Prostate gland (tissue), 2 donors: ENCODE results near the gene KDM4C. TPM values are rescaled to one million over a fixed set of nuclear protein-coding genes. Genes with fewer than 3 reads are reported as not detected.

Experiments used
- DNase-seq: peaks from one replicate; pipeline ENCODE4 v3.0.0-alpha.2; 2019; ENCODE audit warnings: low spot score
- H3K27ac ChIP-seq, 2 donors: fragments of 200-600 bp; sonication (generic); 2 replicates each; pipeline ENCODE4 v1.5.1; 2017 to 2019
- H3K27me3 ChIP-seq: fragments of 200-600 bp; sonication (generic); replicated peaks from 2 replicates; pipeline ENCODE4 v1.5.1; 2019; ENCODE audit not compliant: insufficient read depth
- H3K36me3 ChIP-seq, 2 donors: fragments of 200-600 bp; sonication (generic); 1 replicate in 1 of 2; 2 replicates in 1 of 2; pipeline versions ENCODE4 v1.5.1 to v1.8.1; 2017 to 2019
- H3K4me1 ChIP-seq: fragments of 200-600 bp; sonication (generic); replicated peaks from 2 replicates; pipeline ENCODE4 v1.5.1; 2019
- H3K4me3 ChIP-seq, 2 donors: fragments of 200-600 bp; sonication (generic); 2 replicates each; pipeline ENCODE4 v1.5.1; 2017 to 2019
- H3K9me3 ChIP-seq: fragments of 200-600 bp; sonication (generic); 2 replicates; pipeline ENCODE4 v1.5.1; 2017
- POLR2A ChIP-seq: fragments of 450-650 bp; IDR thresholded peaks from one replicate; pipeline ENCODE4 v1.6.1; 2016; ENCODE audit warnings: antibody characterized with exemption, mild to moderate bottlenecking
- POLR2AphosphoS5 ChIP-seq: sonication (generic); formaldehyde crosslinking; IDR thresholded peaks from one replicate; pipeline ENCODE4 v1.6.1; 2017; ENCODE audit warnings: antibody characterized with exemption
- WGBS: methylation state at CpG from one replicate; pipeline ENCODE4 v1.1.5; 2018; 5-methylcytosine and 5-hydroxymethylcytosine counted together
- intact Hi-C: fragments of 100-400 bp; cut with DNase I; formaldehyde crosslinking; loops from one replicate; pipeline ENCODE4 v1.14.2; 2022
- total RNA-seq, 2 donors: library from RNA; depleted of rRNA; stranded (reverse); fragments of >200 nt; gene quantifications; one replicate each; pipeline ENCODE4 v1.1.0, GENCODE V29; 2016
- TF ChIP-seq, protein P1 (sequence below), 4 experiments: fragments of 200-600 bp in 2 of 4; fragments of 450-650 bp in 2 of 4; sonication (generic) in 2 of 4; IDR thresholded peaks; 1 replicate in 3 of 4; 2 replicates in 1 of 4; pipeline ENCODE4 v1.5.1; 2016 to 2019; ENCODE audit warnings: antibody characterized with exemption in 4 of 4, mild to moderate bottlenecking in 2 of 4, moderate library complexity in 2 of 4

KDM4C gene
- total RNA-seq, 2 donors from 2014 or later: 18.1 to 27.7 TPM

DNA sequence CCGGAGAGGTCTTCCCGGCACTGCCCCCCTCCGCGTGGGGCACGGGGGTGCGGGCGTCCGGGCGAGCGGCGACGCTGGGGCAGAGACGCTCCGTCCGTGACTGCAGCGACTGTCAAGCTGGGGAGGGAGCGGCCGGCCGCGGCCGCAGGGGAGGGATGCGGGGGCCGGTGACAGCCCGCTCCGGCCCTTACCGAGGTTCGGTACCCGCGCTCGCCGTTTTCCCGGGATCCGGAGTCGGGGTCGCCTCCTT, 400 bp downstream of the KDM4C start:
- TF ChIP-seq POLR2A (no peak), POLR2AphosphoS5 (no peak)
- TF ChIP-seq, protein P1, sequence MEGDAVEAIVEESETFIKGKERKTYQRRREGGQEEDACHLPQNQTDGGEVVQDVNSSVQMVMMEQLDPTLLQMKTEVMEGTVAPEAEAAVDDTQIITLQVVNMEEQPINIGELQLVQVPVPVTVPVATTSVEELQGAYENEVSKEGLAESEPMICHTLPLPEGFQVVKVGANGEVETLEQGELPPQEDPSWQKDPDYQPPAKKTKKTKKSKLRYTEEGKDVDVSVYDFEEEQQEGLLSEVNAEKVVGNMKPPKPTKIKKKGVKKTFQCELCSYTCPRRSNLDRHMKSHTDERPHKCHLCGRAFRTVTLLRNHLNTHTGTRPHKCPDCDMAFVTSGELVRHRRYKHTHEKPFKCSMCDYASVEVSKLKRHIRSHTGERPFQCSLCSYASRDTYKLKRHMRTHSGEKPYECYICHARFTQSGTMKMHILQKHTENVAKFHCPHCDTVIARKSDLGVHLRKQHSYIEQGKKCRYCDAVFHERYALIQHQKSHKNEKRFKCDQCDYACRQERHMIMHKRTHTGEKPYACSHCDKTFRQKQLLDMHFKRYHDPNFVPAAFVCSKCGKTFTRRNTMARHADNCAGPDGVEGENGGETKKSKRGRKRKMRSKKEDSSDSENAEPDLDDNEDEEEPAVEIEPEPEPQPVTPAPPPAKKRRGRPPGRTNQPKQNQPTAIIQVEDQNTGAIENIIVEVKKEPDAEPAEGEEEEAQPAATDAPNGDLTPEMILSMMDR (IDR thresholded peaks at IDR 0.05): no peak
- Histone ChIP-seq H3K4me1 (no peaks in the 10 kb centered on the region), H3K36me3 (no peaks in the 10 kb centered on the region), H3K4me3 (peak overlapping the region; percentile 92 to 97), H3K27me3 (no peaks in the 10 kb centered on the region), H3K9me3 (no peaks in the 10 kb centered on the region), H3K27ac (peak overlapping the region; percentile 95 to 98)
- no peak for DNase-seq
- WGBS: 0% methylated on average over 20 of the region's 35 CpGs
- intact Hi-C loops: loop anchor here (1.0 to 5.0 kb wide), 2 partner anchors 77 to 346 kb away; partner anchors contain the start of gene UHRF2

DNA sequence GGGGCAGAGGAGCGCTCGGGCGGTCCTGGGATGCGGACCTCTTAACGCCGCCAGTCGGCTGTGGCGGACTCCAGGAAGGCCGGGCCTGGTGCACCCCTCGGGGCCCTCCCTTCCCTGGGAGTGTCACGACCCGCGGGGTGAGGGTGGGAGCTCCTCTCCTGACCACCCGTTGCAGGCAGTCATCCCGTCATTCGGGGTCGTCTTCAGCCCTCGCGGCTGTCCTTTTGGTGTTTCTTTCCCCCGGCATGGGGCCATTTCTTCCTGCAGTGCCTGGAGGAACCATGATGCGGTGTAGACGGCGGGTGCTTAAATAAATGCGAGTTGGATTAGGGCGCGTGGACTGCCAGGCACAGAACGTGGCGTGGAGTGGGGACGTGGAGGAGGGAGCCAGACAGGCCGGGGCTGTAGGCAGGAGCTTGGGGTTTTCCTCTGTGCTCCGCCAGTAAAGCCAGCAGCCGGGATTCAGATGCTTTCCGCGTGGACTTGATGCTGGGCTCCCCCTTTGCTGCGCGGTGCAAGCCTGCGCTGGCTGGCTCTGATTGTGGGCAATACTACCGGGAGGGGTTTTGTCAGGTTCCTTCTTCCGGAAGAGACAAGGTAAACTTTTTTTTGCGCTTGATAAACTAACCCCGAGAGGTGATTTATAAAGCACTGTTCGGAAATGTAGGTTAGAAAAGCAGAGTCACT, 868 bp downstream of the KDM4C start:
- Histone ChIP-seq H3K4me1 (no peaks in the 10 kb centered on the region), H3K27me3 (no peaks in the 10 kb centered on the region), H3K4me3 (peak overlapping the region; percentile 92 to 97), H3K27ac (peak overlapping the region; percentile 95 to 98), H3K9me3 (no peaks in the 10 kb centered on the region), H3K36me3 (no peaks in the 10 kb centered on the region)
- intact Hi-C loops: loop anchor here (1.0 to 5.0 kb wide), 2 partner anchors 77 to 346 kb away; partner anchors contain the start of gene UHRF2
- DNase-seq: peak; percentile 55
- 0% methylated on average over 42 of the region's 42 CpGs for WGBS
- TF ChIP-seq POLR2A: peak; percentile 32
- TF ChIP-seq POLR2AphosphoS5: peak; percentile 4
- TF ChIP-seq, protein P1 (IDR thresholded peaks at IDR 0.05): peak in 1 of 4 experiments; percentile 4

DNA sequence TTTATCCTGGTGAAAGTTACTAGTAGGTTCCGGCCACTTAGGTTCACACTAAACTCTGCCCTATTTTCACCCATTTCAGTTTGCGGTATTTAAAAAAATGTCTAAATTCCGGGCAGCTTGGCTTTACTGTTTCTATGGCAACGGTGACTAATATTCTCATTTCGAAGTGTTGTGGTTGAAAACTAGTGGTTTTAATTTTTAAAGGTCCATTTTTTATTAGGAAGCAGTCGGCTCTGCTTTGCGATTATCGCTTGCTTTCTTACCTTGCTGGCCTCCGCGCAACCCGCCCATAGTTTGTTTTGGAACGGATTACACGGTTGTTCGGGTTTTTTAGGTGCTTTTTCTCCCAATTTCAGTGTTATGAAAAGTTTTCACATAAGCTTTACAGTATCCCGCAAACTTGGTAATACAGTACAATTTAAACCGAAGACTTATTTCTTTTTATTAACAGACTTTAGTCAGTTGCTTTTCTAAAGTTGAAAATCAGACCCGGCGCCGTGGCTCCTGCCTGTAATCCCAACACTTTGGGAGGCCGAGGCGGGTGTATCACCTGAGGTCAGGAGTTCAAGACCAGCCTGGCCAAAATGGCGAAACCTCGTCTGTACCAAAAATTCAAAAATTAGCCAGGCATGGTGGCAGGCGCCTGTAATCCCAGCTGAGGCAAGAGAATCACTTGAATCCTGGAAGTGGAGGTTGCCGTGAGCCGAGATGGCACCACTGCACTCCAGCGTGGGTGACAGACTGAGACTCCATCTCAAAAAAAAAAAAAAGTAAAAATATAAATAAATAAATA, 1.6 kb downstream of the KDM4C start:
- no peaks in the 10 kb centered on the region for H3K36me3 ChIP-seq
- WGBS: 20% methylated on average over 27 of the region's 27 CpGs
- H3K9me3 ChIP-seq: no peaks in the 10 kb centered on the region
- intact Hi-C loops: loop anchor here (5.0 kb wide), 1 partner anchor 347 kb away; the partner anchor contains the start of gene UHRF2
- H3K27me3 ChIP-seq: no peaks in the 10 kb centered on the region
- H3K27ac ChIP-seq: peak overlapping the region; percentile 95 to 98
- peak overlapping the region; percentile 92 to 97 for H3K4me3 ChIP-seq
- TF ChIP-seq POLR2A (no peak), POLR2AphosphoS5 (no peak)
- TF ChIP-seq, protein P1 (IDR thresholded peaks at IDR 0.05): no peak
- no peaks in the 10 kb centered on the region for H3K4me1 ChIP-seq
- DNase-seq: peak; percentile 21

DNA sequence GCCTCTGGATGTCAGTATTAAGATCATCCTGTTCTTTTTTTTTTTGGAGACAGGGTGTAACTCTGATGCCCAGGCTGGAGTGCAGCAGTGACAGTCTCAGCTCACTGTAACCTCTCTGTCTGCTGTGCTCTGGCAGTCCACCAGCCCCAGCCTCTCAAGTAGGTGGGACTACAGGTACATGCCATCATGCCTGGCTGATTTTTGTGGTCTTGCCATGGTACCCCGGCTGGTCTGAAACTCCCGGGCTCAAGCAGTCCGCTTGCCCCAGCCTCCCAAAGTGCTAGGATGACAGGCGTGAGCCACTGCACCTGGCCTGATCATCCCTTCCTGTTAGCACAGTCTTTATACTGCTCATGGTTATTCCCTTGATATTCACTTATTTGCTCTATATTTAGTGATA, 3.5 kb downstream of the KDM4C start:
- H3K27me3 ChIP-seq: no peaks in the 10 kb centered on the region
- DNase-seq: no peak
- intact Hi-C loops: no loop called here
- 60% methylated on average over 4 of the region's 4 CpGs for WGBS
- no peak overlapping the region for H3K27ac ChIP-seq
- no peaks in the 10 kb centered on the region for H3K9me3 ChIP-seq
- no peak for TF ChIP-seq POLR2A
- TF ChIP-seq POLR2AphosphoS5: no peak
- TF ChIP-seq, protein P1 (IDR thresholded peaks at IDR 0.05): no peak
- H3K4me1 ChIP-seq: no peaks in the 10 kb centered on the region
- H3K36me3 ChIP-seq: no peaks in the 10 kb centered on the region
- H3K4me3 ChIP-seq: no peak overlapping the region
